Stimulated activated CD8-positive, alpha-beta memory T cell treated with anti-CD3 and anti-CD28 coated beads, Interleukin-2, amount 100 ng/mL, for 48 hours (primary cell): Measurements from ENCODE around the gene ZNF148.

Experiments
- DNase-seq, 2 donors: peaks; one replicate each; pipeline ENCODE4 v3.0.0-alpha.2; 2020; ENCODE audit warnings: low read depth in 2 of 2

The ZNF148 gene

GRCh38 chr3:125334675-125335560, 40.2 kb downstream of the ZNF148 start:
- DNase-seq: no peak

- DNase-seq: no peak
Observed at GRCh38 chr3:125332504-125332903, 42.6 kb downstream of the ZNF148 start.

GRCh38 chr3:125331243-125331642, 43.9 kb downstream of the ZNF148 start:
- no peak for DNase-seq

- DNase-seq: no peak
Observed at GRCh38 chr3:125326957-125327356, 48.2 kb downstream of the ZNF148 start.

- no peak for DNase-seq
Observed at GRCh38 chr3:125325746-125326145, 49.4 kb downstream of the ZNF148 start.

GRCh38 chr3:125324341-125324740, 50.8 kb downstream of the ZNF148 start:
- no peak for DNase-seq

GRCh38 chr3:125322917-125323316, 52.2 kb downstream of the ZNF148 start:
- DNase-seq: no peak

GRCh38 chr3:125322166-125322565, 53.0 kb downstream of the ZNF148 start:
- DNase-seq: no peak

- DNase-seq: no peak
Observed at GRCh38 chr3:125319765-125320164, 55.4 kb downstream of the ZNF148 start.

- no peak for DNase-seq
Observed at GRCh38 chr3:125318871-125319270, 56.3 kb downstream of the ZNF148 start.

GRCh38 chr3:125318167-125318865, 56.8 kb downstream of the ZNF148 start:
- DNase-seq: no peak

- DNase-seq: no peak
Observed at GRCh38 chr3:125317761-125318160, 57.4 kb downstream of the ZNF148 start.

- DNase-seq: no peak
Observed at GRCh38 chr3:125316949-125317348, 58.2 kb downstream of the ZNF148 start.

GRCh38 chr3:125316246-125316645, 58.9 kb downstream of the ZNF148 start:
- DNase-seq: no peak

- DNase-seq: no peak
Observed at GRCh38 chr3:125313060-125313635, 62.0 kb downstream of the ZNF148 start.

- DNase-seq: peak; percentile 16 to 41
Observed at GRCh38 chr3:125310623-125311081, 64.5 kb downstream of the ZNF148 start.

- no peak for DNase-seq
Observed at GRCh38 chr3:125309476-125309875, 65.6 kb downstream of the ZNF148 start.

GRCh38 chr3:125306620-125307019, 68.5 kb downstream of the ZNF148 start:
- DNase-seq: no peak

- DNase-seq: no peak
Observed at GRCh38 chr3:125302932-125303331, 72.2 kb downstream of the ZNF148 start.

GRCh38 chr3:125300416-125300815, 74.7 kb downstream of the ZNF148 start:
- no peak for DNase-seq

GRCh38 chr3:125294411-125294810, 80.7 kb downstream of the ZNF148 start:
- no peak for DNase-seq

GRCh38 chr3:125292015-125292414, 83.1 kb downstream of the ZNF148 start:
- DNase-seq: no peak
